ENCODE measurements around the gene CGAS.
A peak's percentile ranks its signal among the peaks of the same experiment; 100 is the strongest.
"Not testable (repeated sequence)": the region's sequence is repeated elsewhere in the genome, so short reads cannot be mapped to it uniquely, and the experiment has no call there.

Gene CGAS

GRCh38 chr6:73452107-73452461 is at the start of gene CGAS:
Gene CGAS (minus strand): TSS chr6:73452297. CDS start chr6:73452181, 116 bp downstream.
- peak; percentile 72 for DNase-seq

GRCh38 chr6:73497915-73498314 is 45.8 kb upstream of the CGAS start:
- no peak for DNase-seq

GRCh38 chr6:73491377-73491776 is 39.3 kb upstream of the CGAS start:
- DNase-seq: no peak

- no peak for DNase-seq
Measured at GRCh38 chr6:73487473-73487872, 35.4 kb upstream of the CGAS start.

GRCh38 chr6:73484438-73484837 is 32.3 kb upstream of the CGAS start:
- DNase-seq: no peak

- DNase-seq: no peak
Measured at GRCh38 chr6:73481969-73482368, 29.9 kb upstream of the CGAS start.

GRCh38 chr6:73477407-73477806 is 25.3 kb upstream of the CGAS start:
- DNase-seq: no peak

- DNase-seq: no peak
Measured at GRCh38 chr6:73476723-73477122, 24.6 kb upstream of the CGAS start.

- DNase-seq: no peak
Measured at GRCh38 chr6:73471686-73472290, 19.7 kb upstream of the CGAS start.

- peak; percentile 80 for DNase-seq
Measured at GRCh38 chr6:73461537-73462350, 9.6 kb upstream of the CGAS start, which contains the start of gene MTO1. Gene MTO1 (plus strand): TSS chr6:73461737. CDS start chr6:73461855, 118 bp downstream.

- DNase-seq: no peak
Measured at GRCh38 chr6:73460056-73460455, 8.0 kb upstream of the CGAS start.

- not testable (repeated sequence) for DNase-seq
Measured at GRCh38 chr6:73459474-73459873, 7.4 kb upstream of the CGAS start.

- DNase-seq: no peak
Measured at GRCh38 chr6:73455865-73456629, 4.0 kb upstream of the CGAS start.

GRCh38 chr6:73451223-73452106 is 632 bp downstream of the CGAS start:
- DNase-seq: peak; percentile 34

GRCh38 chr6:73443555-73443954 is 8.5 kb downstream of the CGAS start:
- no peak for DNase-seq

- DNase-seq: no peak
Measured at GRCh38 chr6:73435236-73435635, 16.9 kb downstream of the CGAS start.

- DNase-seq: no peak
Measured at GRCh38 chr6:73421534-73421933, 30.6 kb downstream of the CGAS start.

- no peak for DNase-seq
Measured at GRCh38 chr6:73418081-73418741, 33.9 kb downstream of the CGAS start.

- DNase-seq: no peak
Measured at GRCh38 chr6:73413102-73413501, 39.0 kb downstream of the CGAS start.

- DNase-seq: no peak
Measured at GRCh38 chr6:73409395-73409794, 42.7 kb downstream of the CGAS start.

- no peak for DNase-seq
Measured at GRCh38 chr6:73400656-73401055, 51.4 kb downstream of the CGAS start.

- DNase-seq: no peak
Measured at GRCh38 chr6:73395875-73396274, 56.2 kb downstream of the CGAS start.

Data from activated CD4-positive, alpha-beta T cell treated with anti-CD3 and anti-CD28 coated beads, Interleukin-2, amount 50 U/mL, for 1 hour (primary cell).